ENCODE data around the gene ZNF260.
A peak's percentile ranks its signal among the peaks of the same experiment; 100 is the strongest.
"Not testable (repeated sequence)": the region's sequence is repeated elsewhere in the genome, so short reads cannot be mapped to it uniquely, and the experiment has no call there.

ZNF260 gene

DNA sequence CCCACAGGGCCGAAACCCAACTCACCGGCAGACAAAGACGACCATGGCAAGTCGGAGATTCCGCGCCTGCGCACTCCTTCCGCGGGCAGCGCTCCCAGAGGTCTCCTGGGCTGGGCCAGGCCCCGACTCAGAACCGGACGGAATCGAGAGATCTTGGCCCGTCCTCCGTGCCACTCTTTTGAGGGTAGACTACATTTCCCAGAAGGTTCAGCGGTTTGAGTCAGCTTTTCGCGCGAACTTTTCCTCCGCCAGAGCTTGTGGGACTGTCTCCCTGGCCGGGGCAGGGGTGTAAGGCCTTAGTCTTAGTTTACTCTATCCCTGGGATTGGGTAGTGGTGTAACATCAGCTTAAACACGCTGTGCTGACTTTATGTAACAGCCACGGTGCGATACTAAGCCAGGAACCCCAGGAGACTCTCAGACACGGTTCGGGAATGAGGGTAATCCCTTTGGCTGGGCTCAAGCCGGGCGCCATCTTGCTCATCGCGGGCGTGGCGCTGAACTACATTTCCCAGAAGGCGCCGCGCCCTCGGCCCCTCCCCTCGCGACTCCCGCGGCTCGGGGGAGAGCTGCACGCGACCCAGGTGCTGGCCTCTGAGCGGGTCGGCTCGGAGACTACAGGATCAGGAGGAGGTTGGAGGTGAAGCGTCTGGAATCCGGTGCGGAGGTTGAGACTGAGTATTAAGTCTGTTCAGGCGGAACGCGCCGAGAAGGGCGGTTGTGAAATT lies at the start of gene ZNF260:
TSS of gene ZNF260 (minus strand) at position 78 of the 727 bp plus-strand sequence. CDS start 13,033 bp downstream, outside the sequence.
- DNase-seq (ENCODE audit: low read depth in 2 of 2): peak; percentile 78 to 84

DNA sequence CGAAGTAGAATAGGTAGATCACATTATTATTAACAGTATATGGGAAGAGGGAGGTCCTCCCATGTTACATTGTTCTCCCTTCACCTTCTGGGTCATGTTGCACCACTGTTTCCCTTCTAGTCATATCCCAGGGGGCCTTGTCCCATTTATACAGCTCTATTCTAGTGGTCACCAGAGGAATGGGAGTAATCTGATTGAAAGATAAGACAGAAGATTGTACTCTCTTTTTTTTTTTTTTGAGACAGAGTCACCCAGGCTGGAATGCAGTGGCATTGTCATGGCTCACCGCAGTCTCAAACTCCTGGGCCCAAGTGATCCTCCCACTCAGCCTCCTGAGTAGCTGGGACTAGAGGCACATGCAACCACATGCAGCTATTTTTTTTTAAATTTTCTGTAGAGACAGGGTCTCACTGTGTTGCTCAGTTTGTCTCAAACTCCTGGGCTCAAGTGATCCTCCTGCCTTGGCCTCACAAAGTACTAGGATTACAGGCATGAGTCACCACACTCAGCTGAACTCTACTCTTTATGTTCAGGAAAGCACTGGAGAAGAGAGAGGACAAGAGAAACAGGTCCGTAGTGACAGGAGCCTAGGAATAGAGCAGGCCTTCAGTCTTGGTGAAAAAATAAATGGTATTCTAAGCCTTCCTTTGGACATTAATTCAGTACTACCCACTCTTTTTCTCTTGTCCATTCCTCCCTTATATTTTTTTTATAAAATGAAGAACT lies 49.4 kb upstream of the ZNF260 start:
- DNase-seq (ENCODE audit: low read depth in 2 of 2): no peak

DNA sequence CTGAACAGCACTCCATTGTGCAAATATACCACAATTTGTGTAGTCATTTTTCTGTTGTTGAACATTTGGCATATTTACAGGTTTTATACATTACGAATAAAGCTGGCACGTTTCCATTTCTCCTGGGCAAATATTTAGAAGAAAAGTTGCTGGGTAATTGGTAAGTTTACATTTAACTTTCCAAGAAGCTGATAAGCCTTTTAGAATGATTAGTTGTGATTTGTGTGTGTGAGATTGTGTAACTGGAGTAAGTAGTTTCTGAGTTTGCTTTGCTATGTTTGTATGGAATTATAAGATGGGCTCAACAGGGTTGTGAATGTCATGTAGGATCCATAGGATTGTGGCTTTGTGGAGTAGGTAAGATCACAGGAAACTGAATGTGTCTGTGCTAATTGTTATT lies 46.7 kb upstream of the ZNF260 start:
- DNase-seq (ENCODE audit: low read depth in 2 of 2): no peak

GRCh38 chr19:36573895-36574720 lies 46.0 kb upstream of the ZNF260 start:
- DNase-seq (ENCODE audit: low read depth in 2 of 2): no peak

DNA sequence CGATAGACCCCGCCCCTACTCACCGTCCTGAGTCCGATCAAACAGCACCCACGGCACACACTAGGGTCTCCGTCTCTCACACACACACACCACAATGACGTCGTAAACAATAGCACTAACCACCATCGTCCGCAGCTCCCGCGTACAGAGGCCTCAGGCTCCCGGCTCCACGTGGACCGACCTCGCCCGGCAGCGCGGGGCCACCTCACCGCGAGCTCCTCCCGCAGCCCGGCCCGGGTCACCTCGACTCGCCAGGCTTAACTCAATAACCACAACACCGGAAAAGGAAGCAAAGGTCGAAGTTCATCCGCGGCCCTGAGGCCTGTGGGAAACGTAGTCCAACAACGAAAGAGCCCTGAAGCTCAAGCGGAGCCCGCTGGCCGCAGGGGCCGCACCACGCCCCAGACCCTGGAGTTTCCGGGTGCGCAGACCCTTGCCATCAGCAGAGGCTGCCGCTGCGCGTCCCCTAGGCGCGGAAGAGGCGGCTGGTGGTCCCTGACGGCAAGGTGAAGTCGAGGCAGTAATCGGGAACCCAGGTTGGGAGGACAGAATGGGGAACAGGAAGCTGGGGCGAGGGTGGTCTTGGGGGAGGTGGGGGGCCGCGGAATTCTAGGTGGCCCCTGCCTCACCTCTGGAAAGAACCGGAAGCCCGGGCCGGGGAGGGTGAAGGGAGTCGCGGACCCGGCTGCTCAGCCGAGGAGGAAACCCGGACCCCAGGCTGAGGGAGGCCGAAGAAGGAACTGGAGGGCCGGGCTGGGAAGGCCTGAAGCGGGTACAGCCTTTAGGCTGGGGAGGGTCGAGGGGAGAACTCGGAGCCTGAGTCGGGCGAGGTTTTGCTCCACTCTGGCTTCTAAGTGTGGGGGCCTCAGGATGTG lies 45.2 kb upstream of the ZNF260 start, which contains the start of gene ZNF529:
TSS of gene ZNF529 (minus strand) at position 273 of the 875 bp plus-strand sequence. CDS start 946 bp downstream, outside the sequence.
- peak; percentile 63 to 69 for DNase-seq (ENCODE audit: low read depth in 2 of 2)

- DNase-seq (ENCODE audit: low read depth in 2 of 2): no peak
These were observed 44.5 kb upstream of the ZNF260 start for GRCh38 chr19:36572593-36573019.

- DNase-seq (ENCODE audit: low read depth in 2 of 2): no peak
These were observed 36.3 kb upstream of the ZNF260 start for GRCh38 chr19:36564391-36564790.

DNA sequence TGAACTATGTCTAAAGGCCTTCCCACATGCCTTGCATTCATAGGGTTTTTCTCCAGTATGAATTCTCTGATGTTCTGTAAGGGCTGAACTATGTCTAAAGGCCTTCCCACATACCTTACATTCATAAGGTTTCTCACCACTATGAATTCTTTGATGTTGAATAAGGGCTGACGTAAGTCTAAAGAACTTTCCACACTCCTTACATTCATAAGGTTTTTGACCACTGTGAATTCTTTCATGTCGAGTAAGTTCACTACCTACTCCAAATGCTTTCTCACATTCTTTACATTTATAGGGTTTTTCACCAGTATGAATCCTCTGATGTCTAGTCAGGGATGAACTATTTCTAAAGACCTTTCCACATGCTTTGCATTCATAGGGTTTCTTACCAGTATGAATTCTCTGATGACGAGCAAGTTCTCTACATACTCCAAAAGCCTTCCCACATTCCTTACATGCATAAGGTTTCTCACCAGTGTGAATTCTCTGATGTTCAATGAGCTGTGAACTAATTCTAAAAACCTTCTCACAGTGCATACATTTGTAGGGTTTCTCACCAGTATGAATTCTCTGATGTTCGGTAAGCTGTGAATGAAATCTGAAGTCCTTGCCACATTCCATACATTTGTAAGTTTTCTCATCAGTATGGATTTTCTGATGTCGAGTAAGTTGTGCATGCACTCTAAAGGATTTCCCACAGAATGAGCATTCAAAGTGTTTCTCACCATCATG lies 19.1 kb upstream of the ZNF260 start:
- DNase-seq (ENCODE audit: low read depth in 2 of 2): no peak

- DNase-seq (ENCODE audit: low read depth in 2 of 2): peak in 1 of 2 donors; percentile 0
These were observed 949 bp upstream of the ZNF260 start for GRCh38 chr19:36528921-36529518.

DNA sequence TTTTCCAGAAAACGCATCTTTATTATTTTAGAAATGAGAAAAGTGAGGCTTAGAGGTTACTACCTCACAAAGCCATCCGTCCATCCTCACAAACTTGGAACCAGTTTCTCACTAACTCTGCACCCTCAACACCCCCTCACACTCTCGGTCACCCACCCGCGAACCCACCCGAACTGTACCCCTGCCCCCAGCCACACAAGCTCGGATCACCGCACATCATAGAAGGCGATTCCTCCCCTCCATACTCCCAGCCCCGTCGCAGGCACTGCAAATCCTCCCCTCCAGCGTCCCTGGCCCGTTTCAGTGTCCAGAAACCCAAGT lies 238 bp downstream of the ZNF260 start:
- no peak for DNase-seq (ENCODE audit: low read depth in 2 of 2)

GRCh38 chr19:36527341-36527740 lies 730 bp downstream of the ZNF260 start:
- DNase-seq (ENCODE audit: low read depth in 2 of 2): no peak

DNA sequence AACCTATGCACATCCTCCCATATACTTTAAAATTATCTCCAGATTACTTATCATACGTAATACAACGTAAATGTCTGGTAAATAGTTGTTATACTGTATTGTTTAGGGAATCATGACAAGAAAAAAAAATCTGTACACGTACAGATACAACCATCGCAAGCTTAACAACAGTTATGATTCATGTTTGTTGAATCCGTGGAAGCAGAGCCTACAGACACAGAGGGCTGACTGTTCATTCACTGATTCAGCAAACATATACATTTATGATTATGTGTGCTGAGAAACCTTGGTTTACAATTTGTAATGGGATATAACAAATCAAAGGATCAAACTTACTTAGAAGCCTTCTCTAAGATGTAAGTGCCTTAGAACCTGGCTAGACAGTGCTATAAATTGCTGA lies 1.5 kb downstream of the ZNF260 start:
- no peak for DNase-seq (ENCODE audit: low read depth in 2 of 2)

GRCh38 chr19:36524617-36525016 lies 3.5 kb downstream of the ZNF260 start:
- no peak for DNase-seq (ENCODE audit: low read depth in 2 of 2)

DNA sequence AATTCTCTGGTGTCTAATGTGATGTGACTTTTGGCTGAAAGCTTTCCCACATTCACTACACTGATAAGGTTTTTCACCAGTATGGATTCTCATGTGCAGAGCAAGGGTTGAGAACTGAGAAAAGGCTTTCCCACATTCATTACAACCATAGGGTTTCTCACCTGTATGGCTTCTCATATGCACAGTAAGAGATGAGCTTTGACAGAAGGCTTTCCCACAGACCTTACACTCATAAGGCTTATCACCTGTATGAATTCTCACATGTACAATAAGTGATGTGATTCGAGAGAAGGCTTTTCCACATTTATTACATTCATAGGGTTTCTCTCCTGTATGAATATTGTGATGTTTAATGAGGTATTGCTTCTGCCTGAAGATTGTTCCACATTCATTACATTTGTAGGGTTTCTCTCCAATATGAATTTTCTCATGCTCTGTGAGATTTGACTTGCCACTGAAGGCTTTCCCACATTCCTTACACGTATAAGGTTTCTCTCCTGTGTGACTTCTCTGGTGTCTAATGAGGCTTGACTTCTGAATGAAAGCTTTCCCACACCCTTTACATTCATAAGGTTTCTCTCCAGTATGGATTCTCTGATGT lies 14.0 kb downstream of the ZNF260 start:
- no peak for DNase-seq (ENCODE audit: low read depth in 2 of 2)

GRCh38 chr19:36508325-36508724 lies 19.7 kb downstream of the ZNF260 start:
- DNase-seq (ENCODE audit: low read depth in 2 of 2): no peak

GRCh38 chr19:36501973-36502372 lies 26.1 kb downstream of the ZNF260 start:
- no peak for DNase-seq (ENCODE audit: low read depth in 2 of 2)

GRCh38 chr19:36497001-36497400 lies 31.1 kb downstream of the ZNF260 start:
- DNase-seq (ENCODE audit: low read depth in 2 of 2): no peak

DNA sequence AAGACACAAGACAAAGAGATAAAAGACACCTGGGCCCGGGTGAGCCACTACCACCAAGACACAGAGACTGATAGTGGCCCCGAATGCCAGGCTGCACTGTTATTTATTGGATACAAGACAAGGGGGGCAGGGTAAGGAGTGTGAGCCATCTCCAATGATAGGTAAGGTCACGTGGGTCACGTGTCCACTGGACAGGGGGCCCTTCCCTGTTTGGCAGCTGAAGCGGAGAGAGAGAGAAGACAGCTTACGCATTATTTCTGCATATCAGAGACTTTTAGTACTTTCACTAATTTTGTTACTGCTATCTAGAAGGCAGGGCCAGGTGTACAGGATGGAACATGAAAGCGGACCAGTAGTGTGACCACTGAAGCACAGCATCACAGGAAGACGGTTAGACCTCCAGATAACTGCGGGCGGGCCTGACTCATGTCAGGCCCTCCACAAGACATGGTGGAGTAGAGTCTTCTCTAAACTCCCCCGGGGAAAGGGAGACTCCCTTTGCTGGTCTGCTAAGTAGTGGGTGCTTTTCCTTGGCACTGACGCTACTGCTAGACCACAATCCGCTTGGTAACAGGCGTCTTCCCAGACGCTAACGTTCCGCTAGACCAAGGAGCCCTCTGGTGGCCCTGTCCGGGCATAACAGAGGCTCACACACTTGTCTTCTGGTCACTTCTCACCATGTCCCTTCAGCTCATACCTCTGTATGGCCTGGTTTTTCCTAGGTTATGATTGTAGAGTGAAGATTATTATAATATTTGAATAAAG lies 35.2 kb downstream of the ZNF260 start:
- DNase-seq (ENCODE audit: low read depth in 2 of 2): not testable (repeated sequence)

GRCh38 chr19:36490846-36491245 lies 37.2 kb downstream of the ZNF260 start:
- not testable (repeated sequence) for DNase-seq (ENCODE audit: low read depth in 2 of 2)
